Fibroblast of the aortic adventitia (primary cell): ENCODE results near the gene STAT3. TPM values are rescaled to one million over a fixed set of nuclear protein-coding genes. Genes with fewer than 3 reads are reported as not detected.
"Not testable (repeated sequence)": the region's sequence is repeated elsewhere in the genome, so short reads cannot be mapped to it uniquely, and the experiment has no call there.

Experiments used
- DNase-seq: peaks from one replicate; pipeline ENCODE4 v3.0.0-alpha.2; 2010; ENCODE audit warnings: low read depth
- H3K4me3 ChIP-seq: 2 replicates; pipeline ENCODE4 v1.5.1; 2011; ENCODE audit warnings: low read depth, mild to moderate bottlenecking, control low read depth, low read length, moderate library complexity
- CTCF ChIP-seq: IDR thresholded peaks from 2 replicates; pipeline ENCODE4 v1.5.1; 2011; ENCODE audit warnings: mild to moderate bottlenecking, low read length, control low read depth, inconsistent platforms; ENCODE audit not compliant: insufficient read depth
- total RNA-seq: library from RNA; depleted of rRNA; stranded (reverse); fragments of >200 nt; gene quantifications from 2 replicates; pipeline ENCODE4 v1.2.3, GENCODE V29; 2012; ENCODE audit warnings: low replicate concordance

Gene STAT3
- total RNA-seq, 1 donor: 137 TPM

GRCh38 chr17:42365136-42365535, 23.1 kb downstream of the STAT3 start:
- DNase-seq: peak; percentile 81
- TF ChIP-seq CTCF: no peak
- no peak overlapping the region for H3K4me3 ChIP-seq

GRCh38 chr17:42363767-42364585, 24.3 kb downstream of the STAT3 start:
- TF ChIP-seq CTCF: no peak
- peak; percentile 88 for DNase-seq
- no peak overlapping the region for H3K4me3 ChIP-seq

GRCh38 chr17:42363231-42363630, 25.0 kb downstream of the STAT3 start:
- no peak for DNase-seq
- no peak overlapping the region for H3K4me3 ChIP-seq
- no peak for TF ChIP-seq CTCF

GRCh38 chr17:42362245-42362961, 25.8 kb downstream of the STAT3 start:
- H3K4me3 ChIP-seq: no peak overlapping the region
- TF ChIP-seq CTCF: no peak
- DNase-seq: no peak

- no peak for DNase-seq
- TF ChIP-seq CTCF: no peak
- no peak overlapping the region for H3K4me3 ChIP-seq
Measured at GRCh38 chr17:42361781-42362186, 26.5 kb downstream of the STAT3 start.

GRCh38 chr17:42360388-42360787, 27.9 kb downstream of the STAT3 start:
- DNase-seq: peak; percentile 52
- H3K4me3 ChIP-seq: not testable (repeated sequence)

GRCh38 chr17:42359133-42359532, 29.1 kb downstream of the STAT3 start:
- TF ChIP-seq CTCF: no peak
- no peak overlapping the region for H3K4me3 ChIP-seq
- DNase-seq: no peak
